Liver (tissue), 3 donors: ENCODE results near the gene RALY.

Source experiments
- FOXA1 ChIP-seq: IDR thresholded peaks from 2 replicates; pipeline ENCODE4 v1.6.1; 2016; ENCODE audit warnings: antibody characterized with exemption
- HNF4G ChIP-seq: IDR thresholded peaks from 2 replicates; pipeline ENCODE4 v1.6.1; 2016; ENCODE audit warnings: antibody characterized with exemption
- RXRA ChIP-seq, 2 donors: IDR thresholded peaks; 2 replicates each; pipeline ENCODE4 v1.6.1; 2017 to 2018; ENCODE audit warnings: antibody characterized with exemption in 2 of 2, mild to moderate bottlenecking in 1 of 2
- TAF1 ChIP-seq: conservative IDR thresholded peaks from 2 replicates; pipeline ENCODE4 v1.6.1; 2016; ENCODE audit warnings: antibody characterized with exemption, mild to moderate bottlenecking
- YY1 ChIP-seq: IDR thresholded peaks from 2 replicates; pipeline ENCODE4 v1.6.1; 2016; ENCODE audit warnings: antibody characterized with exemption, mild to moderate bottlenecking
- TF ChIP-seq, protein P1 (sequence below): fragments of 150-350 bp; IDR thresholded peaks from 2 replicates; pipeline ENCODE4 v1.5.1; 2017; ENCODE audit warnings: improper control_type of control experiment, low read depth, low read length; ENCODE audit not compliant: missing input control
- TF ChIP-seq, protein P2 (sequence below): IDR thresholded peaks from 2 replicates; pipeline ENCODE4 v1.6.1; 2016; ENCODE audit warnings: antibody characterized with exemption
- TF ChIP-seq, protein P3 (sequence below): IDR thresholded peaks from 2 replicates; pipeline ENCODE4 v1.6.1; 2016; ENCODE audit warnings: antibody characterized with exemption
- donor health status: healthy.
- donor health status: healthy.

DNA sequence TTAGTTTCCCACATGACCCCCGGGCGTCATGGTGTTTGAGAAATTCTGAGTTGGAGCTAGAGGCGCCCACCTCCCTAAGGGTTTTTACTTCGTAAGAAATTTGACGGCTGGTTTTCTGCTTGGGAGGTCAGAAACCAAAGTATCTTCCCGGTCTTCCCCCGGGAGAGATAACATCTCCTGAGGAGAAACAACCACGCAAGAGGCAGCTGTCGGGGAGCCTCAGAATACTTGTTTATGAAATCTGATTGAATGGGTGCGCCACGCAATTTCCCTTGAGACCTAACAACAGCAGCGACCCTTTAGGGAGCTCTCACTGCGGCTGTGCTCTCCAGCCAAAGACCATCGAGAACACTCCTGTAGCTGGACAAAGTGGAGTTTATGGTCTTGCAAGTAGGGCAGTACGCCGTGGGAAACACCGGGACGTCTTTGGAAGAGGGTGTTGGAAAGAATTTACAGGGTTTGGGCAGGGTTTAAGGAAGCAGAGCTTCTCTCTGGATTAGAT is 118.9 kb downstream of the RALY start:
- TF ChIP-seq YY1 (no peak), TAF1 (no peak), RXRA (IDR thresholded peaks at IDR 0.05) (no peak), FOXA1 (no peak), HNF4G (no peak)
- TF ChIP-seq, protein P1, sequence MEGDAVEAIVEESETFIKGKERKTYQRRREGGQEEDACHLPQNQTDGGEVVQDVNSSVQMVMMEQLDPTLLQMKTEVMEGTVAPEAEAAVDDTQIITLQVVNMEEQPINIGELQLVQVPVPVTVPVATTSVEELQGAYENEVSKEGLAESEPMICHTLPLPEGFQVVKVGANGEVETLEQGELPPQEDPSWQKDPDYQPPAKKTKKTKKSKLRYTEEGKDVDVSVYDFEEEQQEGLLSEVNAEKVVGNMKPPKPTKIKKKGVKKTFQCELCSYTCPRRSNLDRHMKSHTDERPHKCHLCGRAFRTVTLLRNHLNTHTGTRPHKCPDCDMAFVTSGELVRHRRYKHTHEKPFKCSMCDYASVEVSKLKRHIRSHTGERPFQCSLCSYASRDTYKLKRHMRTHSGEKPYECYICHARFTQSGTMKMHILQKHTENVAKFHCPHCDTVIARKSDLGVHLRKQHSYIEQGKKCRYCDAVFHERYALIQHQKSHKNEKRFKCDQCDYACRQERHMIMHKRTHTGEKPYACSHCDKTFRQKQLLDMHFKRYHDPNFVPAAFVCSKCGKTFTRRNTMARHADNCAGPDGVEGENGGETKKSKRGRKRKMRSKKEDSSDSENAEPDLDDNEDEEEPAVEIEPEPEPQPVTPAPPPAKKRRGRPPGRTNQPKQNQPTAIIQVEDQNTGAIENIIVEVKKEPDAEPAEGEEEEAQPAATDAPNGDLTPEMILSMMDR, result no peak
- TF ChIP-seq, protein P2, sequence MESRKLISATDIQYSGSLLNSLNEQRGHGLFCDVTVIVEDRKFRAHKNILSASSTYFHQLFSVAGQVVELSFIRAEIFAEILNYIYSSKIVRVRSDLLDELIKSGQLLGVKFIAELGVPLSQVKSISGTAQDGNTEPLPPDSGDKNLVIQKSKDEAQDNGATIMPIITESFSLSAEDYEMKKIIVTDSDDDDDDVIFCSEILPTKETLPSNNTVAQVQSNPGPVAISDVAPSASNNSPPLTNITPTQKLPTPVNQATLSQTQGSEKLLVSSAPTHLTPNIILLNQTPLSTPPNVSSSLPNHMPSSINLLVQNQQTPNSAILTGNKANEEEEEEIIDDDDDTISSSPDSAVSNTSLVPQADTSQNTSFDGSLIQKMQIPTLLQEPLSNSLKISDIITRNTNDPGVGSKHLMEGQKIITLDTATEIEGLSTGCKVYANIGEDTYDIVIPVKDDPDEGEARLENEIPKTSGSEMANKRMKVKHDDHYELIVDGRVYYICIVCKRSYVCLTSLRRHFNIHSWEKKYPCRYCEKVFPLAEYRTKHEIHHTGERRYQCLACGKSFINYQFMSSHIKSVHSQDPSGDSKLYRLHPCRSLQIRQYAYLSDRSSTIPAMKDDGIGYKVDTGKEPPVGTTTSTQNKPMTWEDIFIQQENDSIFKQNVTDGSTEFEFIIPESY, result no peak
- TF ChIP-seq, protein P3, sequence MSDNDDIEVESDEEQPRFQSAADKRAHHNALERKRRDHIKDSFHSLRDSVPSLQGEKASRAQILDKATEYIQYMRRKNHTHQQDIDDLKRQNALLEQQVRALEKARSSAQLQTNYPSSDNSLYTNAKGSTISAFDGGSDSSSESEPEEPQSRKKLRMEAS, result no peak
